GM23338 (cell line): ENCODE data around the gene CCDC90B. TPM values are rescaled to one million over a fixed set of nuclear protein-coding genes. Genes with fewer than 3 reads are reported as not detected.

Experiments used
- ATAC-seq: fragments of 200-7000 bp; cut with Tn5 transposase; 3 replicates; pipeline ENCODE4 v1.9.1; 2020
- DNase-seq: peaks from one replicate; pipeline ENCODE4 v3.0.0-alpha.2; 2015; ENCODE audit warnings: low spot score
- H2AFZ ChIP-seq: fragments of 200-600 bp; sonication (generic); 2 replicates; pipeline ENCODE4 v1.8.0; 2016; ENCODE audit warnings: antibody characterized with exemption, mild to moderate bottlenecking, moderate library complexity
- H3F3A ChIP-seq: fragments of 200-600 bp; sonication (generic); replicated peaks from 2 replicates; pipeline ENCODE4 v1.8.0; 2017; ENCODE audit warnings: antibody characterized with exemption, mixed run types, low read depth
- H3K27ac ChIP-seq: fragments of 200-600 bp; sonication (generic); 2 replicates; pipeline ENCODE4 v1.6.1; 2016; ENCODE audit warnings: low read depth
- H3K27me3 ChIP-seq: fragments of 200-600 bp; sonication (generic); 2 replicates; pipeline ENCODE4 v1.8.0; 2016; ENCODE audit warnings: mild to moderate bottlenecking, mixed run types, moderate library complexity; ENCODE audit not compliant: insufficient read depth
- H3K36me3 ChIP-seq: fragments of 200-600 bp; sonication (generic); 2 replicates; pipeline ENCODE4 v1.8.0; 2016; ENCODE audit warnings: mild to moderate bottlenecking; ENCODE audit not compliant: insufficient read depth
- H3K4me1 ChIP-seq: fragments of 200-600 bp; sonication (generic); 2 replicates; pipeline ENCODE4 v1.8.0; 2016; ENCODE audit warnings: mild to moderate bottlenecking, moderate library complexity; ENCODE audit not compliant: insufficient read depth
- H3K4me2 ChIP-seq: fragments of 200-600 bp; sonication (generic); 2 replicates; pipeline ENCODE4 v1.7.1; 2017; ENCODE audit warnings: mixed run types
- H3K4me3 ChIP-seq: fragments of 200-600 bp; sonication (generic); 2 replicates; pipeline ENCODE4 v1.6.1; 2016; ENCODE audit warnings: mixed run types
- H3K79me2 ChIP-seq: fragments of 200-600 bp; sonication (generic); replicated peaks from 2 replicates; pipeline ENCODE4 v1.8.0; 2017; ENCODE audit warnings: mild to moderate bottlenecking; ENCODE audit not compliant: insufficient read depth
- H3K9me2 ChIP-seq: fragments of 200-600 bp; sonication (generic); 2 replicates; pipeline ENCODE4 v1.8.0; 2017; ENCODE audit not compliant: insufficient read depth
- H4K20me1 ChIP-seq: fragments of 200-600 bp; sonication (generic); replicated peaks from 2 replicates; pipeline ENCODE4 v1.8.0; 2017; ENCODE audit warnings: mild to moderate bottlenecking; ENCODE audit not compliant: insufficient read depth
- H3K27ac Mint-ChIP-seq: 2 replicates; pipeline ENCODE4 v1.8.0; 2020; ENCODE audit warnings: inconsistent platforms, mild to moderate bottlenecking, moderate library complexity, mixed read lengths
- H3K27me3 Mint-ChIP-seq: 3 replicates; pipeline ENCODE4 v1.8.0; 2022; ENCODE audit warnings: low read depth, mild to moderate bottlenecking, moderate library complexity, mixed read lengths, inconsistent platforms; ENCODE audit not compliant: insufficient read depth, poor library complexity
- H3K36me3 Mint-ChIP-seq: 3 replicates; pipeline ENCODE4 v1.8.0; 2021; ENCODE audit warnings: low read depth, mild to moderate bottlenecking, inconsistent platforms, moderate library complexity, mixed read lengths
- H3K4me1 Mint-ChIP-seq: 3 replicates; pipeline ENCODE4 v1.8.0; 2020; ENCODE audit warnings: mild to moderate bottlenecking, inconsistent platforms, mixed read lengths
- H3K4me3 Mint-ChIP-seq: 3 replicates; pipeline ENCODE4 v1.8.0; 2021; ENCODE audit warnings: moderate library complexity, mild to moderate bottlenecking, inconsistent platforms, mixed read lengths
- H3K9me3 Mint-ChIP-seq: 3 replicates; pipeline ENCODE4 v1.8.0; 2020; ENCODE audit warnings: moderate library complexity, mild to moderate bottlenecking, inconsistent platforms, mixed read lengths
- CREB1 ChIP-seq: fragments of 250-450 bp; sonication (Bioruptor Pico); IDR thresholded peaks from 2 replicates; pipeline ENCODE4 v1.5.0; 2020; ENCODE audit warnings: low read depth, mild to moderate bottlenecking, moderate library complexity
- CTCF ChIP-seq, 2 experiments: fragments of 200-600 bp in 1 of 2; sonication (generic) in 1 of 2; conservative IDR thresholded peaks; 2 replicates each; pipeline versions ENCODE4 v1.5.1 to v1.6.1; 2016 to 2017; ENCODE audit warnings: antibody characterized with exemption in 2 of 2, low read depth in 2 of 2, mild to moderate bottlenecking in 2 of 2, moderate library complexity in 1 of 2
- EZH2 ChIP-seq: fragments of 200-600 bp; sonication (generic); IDR thresholded peaks from one replicate; pipeline ENCODE4 v1.8.0; 2017; ENCODE audit warnings: antibody characterized with exemption, mild to moderate bottlenecking, low read depth; ENCODE audit not compliant: unreplicated experiment
- EZH2phosphoT487 ChIP-seq: fragments of 200-600 bp; sonication (generic); IDR thresholded peaks from one replicate; pipeline ENCODE4 v1.8.1; 2018; ENCODE audit warnings: antibody characterized with exemption; ENCODE audit not compliant: unreplicated experiment
- NANOG ChIP-seq: IDR thresholded peaks from 2 replicates; pipeline ENCODE4 v1.6.1; 2016; ENCODE audit warnings: antibody characterized with exemption, borderline replicate concordance
- REST ChIP-seq: IDR thresholded peaks from one replicate; pipeline ENCODE4 v1.6.1; 2018; ENCODE audit warnings: antibody characterized with exemption; ENCODE audit not compliant: unreplicated experiment
- STAT1 ChIP-seq: IDR thresholded peaks from one replicate; pipeline ENCODE4 v1.6.1; 2016; ENCODE audit warnings: antibody characterized with exemption; ENCODE audit not compliant: unreplicated experiment
- polyA plus RNA-seq: library from polyadenylated mRNA; unstranded; fragments of >200 nt; fragmentation: Nextera tagmentation; extraction: Ambion mirVana; gene quantifications from 2 replicates; pipeline ENCODE4 v1.2.1, GENCODE V29; 2016
- total RNA-seq: library from RNA; depleted of rRNA; stranded (reverse); fragments of >200 nt; shearing (Covaris generic); gene quantifications from 2 replicates; pipeline ENCODE4 v1.2.3, GENCODE V29; 2014

Gene CCDC90B
- total and polyA plus RNA-seq, 2 experiments from 2014 or later, result 55.1 to 89.0 TPM

- Mint-ChIP-seq H3K36me3 (no peaks in the 10 kb centered on the region), H3K9me3 (no peaks in the 10 kb centered on the region), H3K27ac (no peak overlapping the region), H3K27me3 (peaks cover 6% of the 10 kb centered on the region), H3K4me1 (no peaks in the 10 kb centered on the region), H3K4me3 (no peak overlapping the region)
- no peak overlapping the region for H3K4me3 ChIP-seq
- H3K79me2 ChIP-seq, result no peaks in the 10 kb centered on the region
- H3K4me2 ChIP-seq, result no peak overlapping the region
- no peak overlapping the region for H3K27ac ChIP-seq
- H3K4me1 ChIP-seq, result no peaks in the 10 kb centered on the region
- no peaks in the 10 kb centered on the region for H3F3A ChIP-seq
- no peak overlapping the region for H2AFZ ChIP-seq
- H3K36me3 ChIP-seq, result no peaks in the 10 kb centered on the region
- H3K9me2 ChIP-seq, result no peaks in the 10 kb centered on the region
- no peak for TF ChIP-seq CREB1 (CRISPR knock-in tag)
- TF ChIP-seq STAT1, result no peak
- no peak for TF ChIP-seq EZH2phosphoT487
- TF ChIP-seq NANOG, result no peak
- no peak for TF ChIP-seq REST
- TF ChIP-seq CTCF (conservative IDR thresholded peaks at IDR 0.05; ENCODE audit: low read depth in 2 of 2), result no peak
- no peaks in the 10 kb centered on the region for H4K20me1 ChIP-seq
- ATAC-seq (no peak), DNase-seq (no peak)
- H3K27me3 ChIP-seq, result no peaks in the 10 kb centered on the region
Observed at GRCh38 chr11:83252941-83253340, 33.2 kb downstream of the CCDC90B start.

GRCh38 chr11:83252266-83252665 is 33.9 kb downstream of the CCDC90B start:
- Histone ChIP-seq H3K27me3 (no peaks in the 10 kb centered on the region), H3K9me2 (no peaks in the 10 kb centered on the region), H3K79me2 (no peaks in the 10 kb centered on the region), H2AFZ (no peak overlapping the region), H3K36me3 (no peaks in the 10 kb centered on the region), H3F3A (no peaks in the 10 kb centered on the region), H3K4me1 (no peaks in the 10 kb centered on the region), H3K4me2 (no peak overlapping the region), H3K27ac (no peak overlapping the region), H3K4me3 (no peak overlapping the region), H4K20me1 (no peaks in the 10 kb centered on the region)
- no peak overlapping the region for H3K4me3 Mint-ChIP-seq
- no peaks in the 10 kb centered on the region for H3K4me1 Mint-ChIP-seq
- no peaks in the 10 kb centered on the region for H3K36me3 Mint-ChIP-seq
- no peak overlapping the region for H3K27ac Mint-ChIP-seq
- no peak for DNase-seq
- no peak for ATAC-seq
- no peaks in the 10 kb centered on the region for H3K9me3 Mint-ChIP-seq
- peaks cover 4% of the 10 kb centered on the region for H3K27me3 Mint-ChIP-seq
- TF ChIP-seq EZH2 (no peak), REST (no peak)
